Mucosa of rectum (tissue), 2 donors: ENCODE data around the gene LITAF.
"Not testable (repeated sequence)": the region's sequence is repeated elsewhere in the genome, so short reads cannot be mapped to it uniquely, and the experiment has no call there.

Source experiments
- H3K27ac ChIP-seq, 2 donors: one replicate each; pipeline ENCODE4 v1.7.0; 2013; ENCODE audit warnings: inconsistent platforms in 2 of 2, low read depth in 2 of 2, low read length in 2 of 2
- H3K27me3 ChIP-seq, 2 donors: one replicate each; pipeline ENCODE4 v1.7.0; 2013; ENCODE audit warnings: low read length in 2 of 2; ENCODE audit not compliant: control insufficient read depth in 2 of 2, insufficient read depth in 2 of 2
- H3K36me3 ChIP-seq, 2 donors: one replicate each; pipeline ENCODE4 v1.7.0; 2013; ENCODE audit warnings: low read length in 2 of 2; ENCODE audit not compliant: control insufficient read depth in 2 of 2, insufficient read depth in 2 of 2
- H3K4me1 ChIP-seq, 2 donors: one replicate each; pipeline ENCODE4 v1.7.0; 2013; ENCODE audit warnings: low read length in 2 of 2, mild to moderate bottlenecking in 1 of 2; ENCODE audit not compliant: control insufficient read depth in 2 of 2, insufficient read depth in 2 of 2
- H3K4me3 ChIP-seq, 2 donors: one replicate each; pipeline ENCODE4 v1.7.0; 2013; ENCODE audit warnings: low read length in 2 of 2
- H3K9ac ChIP-seq, 2 donors: one replicate each; pipeline ENCODE4 v1.7.0; 2013; ENCODE audit warnings: low read length in 2 of 2, low read depth in 1 of 2, mild to moderate bottlenecking in 1 of 2
- H3K9me3 ChIP-seq, 2 donors: one replicate each; pipeline ENCODE4 v1.7.0; 2013; ENCODE audit warnings: low read length in 2 of 2; ENCODE audit not compliant: control insufficient read depth in 2 of 2
- donor health status: healthy.
- donor health status: Normal muscosa, but diverticular disease.

LITAF gene

DNA sequence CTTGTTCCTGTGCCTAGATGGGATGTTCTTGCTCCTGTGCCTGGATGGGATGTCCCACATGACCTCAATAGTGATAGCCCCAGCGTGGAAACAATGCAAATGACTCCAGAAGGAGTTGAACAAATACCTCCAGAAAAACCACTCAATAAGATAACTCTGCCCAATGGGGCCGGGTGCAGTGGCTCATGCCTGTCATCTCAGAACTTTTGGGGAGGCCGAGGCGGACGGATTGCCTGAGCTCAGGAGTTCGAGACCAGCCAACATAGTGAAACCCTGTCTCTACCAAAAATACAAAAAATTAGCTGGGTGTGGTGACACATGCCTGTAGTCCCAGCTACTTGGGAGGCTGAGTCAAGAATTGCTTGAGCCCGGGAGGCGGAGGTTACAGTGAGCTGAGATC is 15.2 kb upstream of the LITAF start:
- H3K27me3 ChIP-seq: no peaks in the 10 kb centered on the region
- no peak overlapping the region for H3K9ac ChIP-seq
- H3K4me3 ChIP-seq: no peak overlapping the region
- H3K4me1 ChIP-seq: peaks cover 16 to 17% of the 10 kb centered on the region in 2 donors
- H3K27ac ChIP-seq: no peak overlapping the region
- no peaks in the 10 kb centered on the region for H3K36me3 ChIP-seq
- no peaks in the 10 kb centered on the region for H3K9me3 ChIP-seq

DNA sequence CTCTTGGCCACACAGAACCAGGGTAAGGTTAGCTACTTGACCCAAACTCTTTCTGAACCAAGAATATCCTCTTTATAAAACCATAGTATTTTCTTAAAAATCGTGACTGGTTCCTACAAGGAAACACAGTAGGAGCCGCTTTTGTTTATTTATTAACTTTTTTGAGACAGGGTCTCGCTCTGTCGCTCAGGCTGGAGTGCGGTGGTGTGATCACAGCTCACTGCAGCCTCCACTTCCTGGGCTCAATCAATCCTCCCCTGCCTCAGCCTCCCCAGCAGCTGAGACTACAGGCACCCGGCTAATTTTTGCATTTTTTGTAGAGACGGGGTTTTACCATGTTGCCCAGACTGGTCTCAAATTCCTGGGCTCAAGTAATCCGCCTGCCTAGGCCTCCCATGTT is 14.7 kb upstream of the LITAF start:
- Histone ChIP-seq H3K4me3 (no peak overlapping the region), H3K27ac (no peak overlapping the region), H3K9ac (no peak overlapping the region), H3K27me3 (no peaks in the 10 kb centered on the region), H3K9me3 (no peaks in the 10 kb centered on the region), H3K36me3 (no peaks in the 10 kb centered on the region), H3K4me1 (peaks cover 16 to 20% of the 10 kb centered on the region in 2 donors)

DNA sequence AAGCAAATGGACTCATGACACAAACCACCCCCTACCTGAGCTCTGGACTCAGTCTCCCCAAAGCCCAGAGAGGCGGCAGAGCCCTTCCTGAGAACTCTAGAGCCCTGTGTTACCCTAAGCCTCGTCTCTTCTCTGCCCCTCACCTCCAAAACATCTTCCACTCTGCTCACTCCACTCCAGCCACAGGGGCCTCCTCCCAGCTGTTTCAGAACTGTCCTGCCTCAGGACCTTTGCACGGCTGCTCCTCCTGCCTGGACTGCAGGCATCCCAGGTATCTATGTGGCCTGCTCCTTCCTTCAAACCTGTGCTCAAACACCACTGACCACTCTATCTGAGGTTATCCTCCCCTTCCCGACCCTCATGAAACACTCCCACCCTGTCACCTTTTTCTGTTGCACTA is 12.9 kb upstream of the LITAF start:
- Histone ChIP-seq H3K9me3 (no peaks in the 10 kb centered on the region), H3K27me3 (no peaks in the 10 kb centered on the region), H3K27ac (peak overlapping the region in 1 of 2 donors; percentile 32), H3K4me1 (peaks cover 10 to 16% of the 10 kb centered on the region in 2 donors), H3K9ac (no peak overlapping the region), H3K4me3 (no peak overlapping the region), H3K36me3 (no peaks in the 10 kb centered on the region)

- H3K4me3 ChIP-seq: no peak overlapping the region
- H3K27me3 ChIP-seq: no peaks in the 10 kb centered on the region
- peak overlapping the region in 1 of 2 donors; percentile 49 for H3K9ac ChIP-seq
- peaks cover 5 to 17% of the 10 kb centered on the region in 2 donors for H3K4me1 ChIP-seq
- H3K36me3 ChIP-seq: no peaks in the 10 kb centered on the region
- no peaks in the 10 kb centered on the region for H3K9me3 ChIP-seq
- peak overlapping the region; percentile 67 to 83 for H3K27ac ChIP-seq
Measured at GRCh38 chr16:11597235-11598095, 10.7 kb upstream of the LITAF start.

DNA sequence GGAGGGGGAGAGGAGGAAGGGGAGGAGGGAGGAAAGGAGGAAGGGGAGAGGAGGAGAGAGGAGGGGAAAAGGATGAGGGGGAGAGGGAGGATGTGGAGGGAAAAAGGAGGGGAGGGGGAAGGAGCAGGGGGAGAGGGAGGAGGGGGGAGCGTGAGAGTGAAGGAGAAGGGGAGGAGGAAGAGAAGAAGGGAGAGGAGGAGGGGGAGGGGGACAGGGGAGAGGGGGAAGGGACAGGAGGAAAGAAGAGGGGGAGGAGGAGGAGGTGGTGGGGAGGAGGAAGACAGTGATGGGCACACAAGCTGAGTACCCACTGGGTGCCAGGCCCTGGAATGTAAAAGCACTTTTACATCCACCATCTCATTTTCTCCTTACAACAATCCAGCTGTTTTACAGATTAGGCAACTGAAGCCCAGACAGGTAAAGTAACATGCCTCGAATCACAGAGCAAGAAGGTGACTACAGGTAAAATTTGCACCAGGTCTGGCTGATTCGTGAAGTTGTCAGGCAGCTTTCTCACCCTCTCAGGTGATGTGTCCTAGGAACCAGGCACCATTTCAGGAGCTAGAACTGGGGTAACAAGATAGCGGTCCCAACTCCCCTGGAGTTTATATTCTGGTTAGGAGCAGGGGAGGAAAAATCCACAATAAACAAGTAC is 10.0 kb upstream of the LITAF start:
- Histone ChIP-seq H3K4me3 (no peak overlapping the region), H3K27ac (peak overlapping the region; percentile 67 to 83)

GRCh38 chr16:11593581-11593980 is 6.9 kb upstream of the LITAF start:
- no peak overlapping the region for H3K9ac ChIP-seq
- no peaks in the 10 kb centered on the region for H3K27me3 ChIP-seq
- no peak overlapping the region for H3K27ac ChIP-seq
- no peak overlapping the region for H3K4me3 ChIP-seq
- no peaks in the 10 kb centered on the region for H3K36me3 ChIP-seq
- no peaks in the 10 kb centered on the region for H3K9me3 ChIP-seq
- peaks cover 5 to 19% of the 10 kb centered on the region in 2 donors for H3K4me1 ChIP-seq

More for the DNA sequence above, 10.0 kb upstream of the LITAF start:
- Histone ChIP-seq H3K9me3 (no peaks in the 10 kb centered on the region), H3K4me1 (peaks cover 5 to 17% of the 10 kb centered on the region in 2 donors), H3K27me3 (no peaks in the 10 kb centered on the region), H3K36me3 (no peaks in the 10 kb centered on the region), H3K9ac (peak overlapping the region in 1 of 2 donors; percentile 49)

- H3K27me3 ChIP-seq, H3K36me3 ChIP-seq, H3K27ac ChIP-seq, H3K4me3 ChIP-seq, H3K9ac ChIP-seq, H3K9me3 ChIP-seq: not testable (repeated sequence)
- H3K4me1 ChIP-seq: peaks cover 5 to 19% of the 10 kb centered on the region in 2 donors
Measured at GRCh38 chr16:11593076-11593475, 6.4 kb upstream of the LITAF start.

GRCh38 chr16:11591630-11592029 is 4.9 kb upstream of the LITAF start:
- H3K9me3 ChIP-seq, H3K36me3 ChIP-seq, H3K9ac ChIP-seq, H3K4me3 ChIP-seq, H3K27me3 ChIP-seq: not testable (repeated sequence)
- Histone ChIP-seq H3K27ac (peak overlapping the region in 1 of 2 donors; percentile 55), H3K4me1 (peaks cover 4 to 11% of the 10 kb centered on the region in 2 donors)

- Histone ChIP-seq H3K4me3 (no peak overlapping the region), H3K27ac (no peak overlapping the region), H3K4me1 (peaks cover 16 to 23% of the 10 kb centered on the region in 2 donors), H3K9ac (no peak overlapping the region), H3K36me3 (no peaks in the 10 kb centered on the region), H3K9me3 (no peaks in the 10 kb centered on the region), H3K27me3 (no peaks in the 10 kb centered on the region)
Measured at GRCh38 chr16:11589198-11589550, 2.5 kb upstream of the LITAF start.
